ENCODE measurements around the gene GPC5.

GPC5 gene

DNA sequence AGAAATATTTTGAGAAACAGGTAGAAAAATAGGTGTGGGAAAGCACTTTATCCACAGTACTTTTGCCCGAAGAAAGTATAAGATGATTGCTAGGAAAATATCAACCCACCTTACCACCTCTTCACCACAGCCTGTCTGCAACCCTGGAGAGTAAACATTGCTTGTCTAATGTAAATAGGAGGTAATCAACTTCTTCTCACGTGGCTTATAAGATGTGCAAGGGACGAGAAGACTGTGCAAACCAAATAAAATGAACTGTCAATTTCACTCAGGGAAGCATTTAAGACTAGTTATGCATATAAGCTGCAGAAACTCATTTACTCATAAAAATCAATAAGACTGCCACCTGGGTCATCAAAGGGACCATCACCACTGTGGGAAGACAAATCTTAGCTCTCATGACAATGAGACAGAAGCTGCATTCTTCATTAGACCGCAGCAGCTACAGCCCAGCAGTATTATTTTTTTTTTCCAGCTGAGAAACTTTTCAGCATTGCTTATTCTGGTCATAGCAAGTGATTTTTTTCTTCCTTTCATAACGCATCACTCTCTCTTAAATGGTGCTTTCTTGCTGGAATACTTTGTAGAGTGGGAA, 1020.5 kb downstream of the GPC5 start:
- Mint-ChIP-seq H3K4me3 (no peak overlapping the region), H3K4me1 (no peaks in the 10 kb centered on the region), H3K36me3 (no peaks in the 10 kb centered on the region), H3K27me3 (no peaks in the 10 kb centered on the region), H3K27ac (no peak overlapping the region), H3K9me3 (peaks cover 9% of the 10 kb centered on the region in 2 donors)
- DNase-seq (no peak), ATAC-seq (replicated peaks) (no peak)

DNA sequence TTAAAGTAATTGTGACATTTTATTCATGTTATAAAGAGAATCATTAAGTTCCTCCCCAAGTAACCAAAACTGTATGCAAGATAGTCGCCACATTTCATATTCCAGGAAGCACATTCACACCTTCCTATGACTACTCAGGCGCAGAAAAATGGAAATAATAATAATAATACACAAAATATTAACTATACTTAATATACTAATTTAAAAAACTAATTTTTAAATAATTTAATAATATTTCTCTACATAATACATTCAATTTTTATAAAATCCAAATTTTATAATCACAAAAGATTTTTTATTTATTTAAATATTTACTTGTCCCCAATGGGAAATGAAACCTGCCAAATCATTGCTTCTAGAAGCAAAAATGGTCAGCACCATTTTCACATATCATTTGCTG, 1030.8 kb downstream of the GPC5 start:
- Mint-ChIP-seq H3K4me3 (no peak overlapping the region), H3K36me3 (no peaks in the 10 kb centered on the region), H3K27ac (no peak overlapping the region), H3K27me3 (no peaks in the 10 kb centered on the region), H3K9me3 (peaks cover 9 to 13% of the 10 kb centered on the region in 2 donors), H3K4me1 (no peaks in the 10 kb centered on the region)
- ATAC-seq (replicated peaks) (no peak), DNase-seq (no peak)

DNA sequence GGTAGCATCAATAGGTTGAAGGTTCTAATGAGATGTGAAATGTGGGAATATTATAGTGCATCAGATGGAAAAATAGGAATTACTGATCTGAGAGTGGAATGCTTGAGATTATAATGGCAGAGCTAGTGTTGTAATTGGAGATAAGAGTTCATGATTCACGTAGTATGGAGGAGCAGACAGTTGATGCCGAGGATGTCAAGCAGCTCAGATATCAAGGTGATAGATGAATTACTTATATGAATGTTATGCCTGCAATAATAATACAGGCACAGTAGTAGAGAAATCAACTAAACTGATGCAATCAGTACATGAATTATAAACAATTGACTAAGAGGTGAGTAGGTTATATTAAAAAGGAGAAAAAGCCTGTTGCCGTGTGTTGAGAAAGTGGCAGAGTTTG, 1035.0 kb downstream of the GPC5 start:
- Mint-ChIP-seq H3K27me3 (no peaks in the 10 kb centered on the region), H3K4me1 (no peaks in the 10 kb centered on the region), H3K36me3 (no peaks in the 10 kb centered on the region), H3K27ac (no peak overlapping the region), H3K4me3 (no peak overlapping the region), H3K9me3 (peaks cover 4 to 9% of the 10 kb centered on the region in 2 donors)
- ATAC-seq (replicated peaks) (no peak), DNase-seq (no peak)

DNA sequence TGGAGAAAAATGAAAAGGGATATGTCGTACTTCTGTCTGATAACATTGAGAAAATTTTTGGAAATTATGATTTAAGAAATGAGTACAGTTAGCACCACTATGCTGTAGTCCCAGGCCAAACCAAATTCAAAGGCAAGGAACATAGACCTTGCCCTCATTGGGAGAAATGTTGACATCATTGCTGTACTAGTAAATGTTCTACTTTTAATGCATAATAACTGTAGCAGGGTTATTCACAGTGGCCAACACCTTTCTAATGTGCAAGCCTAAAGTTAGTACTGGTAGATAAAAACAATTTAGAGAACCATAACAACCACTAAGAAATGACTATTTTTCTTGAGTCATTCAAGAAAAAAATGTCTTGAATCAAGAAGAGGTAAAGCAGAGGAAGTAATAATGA, 1035.5 kb downstream of the GPC5 start:
- Mint-ChIP-seq H3K27ac (no peak overlapping the region), H3K9me3 (peaks cover 7 to 9% of the 10 kb centered on the region in 2 donors), H3K4me3 (no peak overlapping the region), H3K36me3 (no peaks in the 10 kb centered on the region), H3K27me3 (no peaks in the 10 kb centered on the region), H3K4me1 (no peaks in the 10 kb centered on the region)
- DNase-seq (no peak), ATAC-seq (replicated peaks) (no peak)

DNA sequence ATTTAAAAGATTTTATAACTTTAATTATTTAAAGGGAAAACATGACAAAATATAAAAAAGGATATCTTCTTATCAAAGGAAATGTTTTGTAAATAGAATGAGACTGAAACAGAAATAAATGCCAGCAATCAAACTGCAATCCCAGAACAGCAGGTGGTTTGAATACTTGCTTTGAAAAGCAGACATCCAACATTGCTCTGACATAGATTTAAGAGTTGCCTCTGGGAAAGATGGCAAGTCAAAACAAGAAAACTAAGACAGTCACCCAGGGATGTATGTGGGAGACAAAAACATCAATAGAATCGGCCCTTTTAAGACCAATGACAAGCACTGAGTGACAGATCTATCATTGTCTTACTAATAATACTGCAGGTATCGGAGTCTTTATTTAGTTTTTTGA, 1038.5 kb downstream of the GPC5 start:
- ATAC-seq (replicated peaks), result no peak
- Mint-ChIP-seq H3K36me3 (no peaks in the 10 kb centered on the region), H3K4me3 (no peak overlapping the region), H3K27me3 (no peaks in the 10 kb centered on the region), H3K27ac (no peak overlapping the region), H3K9me3 (peaks cover 6 to 9% of the 10 kb centered on the region in 2 donors), H3K4me1 (no peaks in the 10 kb centered on the region)
- no peak for DNase-seq

DNA sequence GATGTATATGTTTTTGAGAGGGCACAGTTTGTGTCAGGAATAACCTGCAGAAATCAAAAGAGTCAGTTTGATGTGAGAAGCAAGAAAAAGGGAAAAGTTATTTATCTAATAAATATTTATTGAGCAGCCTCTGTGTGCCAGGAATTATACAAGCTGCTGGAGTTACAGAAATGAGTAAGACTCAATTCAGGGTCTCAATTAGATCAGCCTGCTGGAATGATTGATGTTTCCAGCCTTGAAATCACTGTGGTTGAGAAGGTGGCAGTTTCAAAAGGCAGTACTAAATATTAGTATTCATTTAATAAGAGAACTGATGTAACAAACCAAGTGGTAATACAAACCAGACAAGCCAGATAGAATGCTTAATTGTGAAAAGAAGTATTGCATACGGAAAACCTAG, 1045.8 kb downstream of the GPC5 start:
- Mint-ChIP-seq H3K36me3 (no peaks in the 10 kb centered on the region), H3K4me1 (no peaks in the 10 kb centered on the region), H3K4me3 (no peak overlapping the region), H3K27ac (no peak overlapping the region), H3K27me3 (no peaks in the 10 kb centered on the region), H3K9me3 (peaks cover 0 to 5% of the 10 kb centered on the region in 2 donors)
- ATAC-seq (replicated peaks), result no peak
- DNase-seq, result no peak

DNA sequence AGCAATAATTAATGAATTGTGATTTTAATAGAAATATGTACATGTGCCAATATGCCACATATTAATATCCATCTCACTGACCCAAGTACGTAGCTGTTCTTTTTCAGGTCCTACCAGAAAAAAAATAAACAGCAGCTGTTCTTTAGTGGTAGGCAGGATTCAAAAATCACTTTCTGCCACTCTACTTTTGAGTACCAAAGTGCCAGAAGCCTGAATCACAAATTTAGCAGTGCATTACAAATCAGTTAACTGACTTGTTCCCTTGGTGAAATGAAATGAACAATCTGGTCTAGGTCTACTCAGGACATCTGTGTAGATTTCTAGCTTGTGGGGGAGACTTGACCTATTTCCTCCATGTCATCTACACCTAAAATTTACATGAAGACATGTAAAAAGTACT, 1052.6 kb downstream of the GPC5 start:
- H3K36me3 Mint-ChIP-seq, result no peaks in the 10 kb centered on the region
- no peak overlapping the region for H3K27ac Mint-ChIP-seq
- H3K9me3 Mint-ChIP-seq, result peaks cover 3 to 4% of the 10 kb centered on the region in 2 donors
- no peak overlapping the region for H3K4me3 Mint-ChIP-seq
- DNase-seq, result no peak
- no peaks in the 10 kb centered on the region for H3K27me3 Mint-ChIP-seq
- no peak for ATAC-seq (replicated peaks)
- no peaks in the 10 kb centered on the region for H3K4me1 Mint-ChIP-seq

DNA sequence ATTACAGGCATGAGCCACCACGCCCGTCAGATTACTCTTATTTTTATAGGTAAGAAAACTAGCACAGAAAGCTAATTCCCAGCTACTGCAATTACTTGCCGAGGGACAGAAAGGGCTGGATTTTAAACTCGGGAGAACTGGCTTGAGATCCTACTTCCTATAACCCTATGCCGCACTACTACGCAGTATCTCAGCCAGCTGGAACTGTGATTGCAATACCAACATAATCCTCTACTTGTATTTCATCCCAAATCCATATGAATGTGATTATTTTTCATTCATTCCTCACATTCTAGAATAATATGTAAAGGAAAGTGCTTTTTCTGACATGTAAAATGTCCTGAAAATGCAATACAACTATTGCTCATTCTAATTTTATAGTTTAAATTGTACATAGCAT, 1054.4 kb downstream of the GPC5 start:
- Mint-ChIP-seq H3K27ac (no peak overlapping the region), H3K4me3 (no peak overlapping the region), H3K36me3 (no peaks in the 10 kb centered on the region), H3K27me3 (no peaks in the 10 kb centered on the region), H3K9me3 (peaks cover 3 to 4% of the 10 kb centered on the region in 2 donors), H3K4me1 (no peaks in the 10 kb centered on the region)
- DNase-seq (no peak), ATAC-seq (replicated peaks) (no peak)

DNA sequence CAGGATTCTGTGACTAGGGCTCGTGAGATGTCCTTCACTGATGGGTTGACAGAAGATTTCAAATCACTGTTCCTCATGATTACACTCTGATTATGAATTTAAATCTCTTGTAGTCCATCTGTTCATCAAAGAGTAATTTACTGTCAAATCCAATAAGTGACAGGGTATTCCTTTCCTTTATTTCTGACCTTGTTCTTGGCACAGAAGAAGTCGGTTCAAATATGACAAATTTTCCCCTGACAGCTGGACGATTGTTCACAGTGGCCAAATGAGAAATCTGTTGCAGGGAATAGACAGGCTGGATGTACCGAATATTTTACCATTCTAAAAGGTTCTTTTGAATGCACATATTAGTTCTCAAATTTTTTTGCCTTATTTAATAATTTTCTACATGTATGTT, 1060.9 kb downstream of the GPC5 start:
- H3K27me3 Mint-ChIP-seq, result no peaks in the 10 kb centered on the region
- no peaks in the 10 kb centered on the region for H3K4me1 Mint-ChIP-seq
- DNase-seq (no peak), ATAC-seq (replicated peaks) (no peak)
- no peak overlapping the region for H3K4me3 Mint-ChIP-seq
- peaks cover 5% of the 10 kb centered on the region in 2 donors for H3K9me3 Mint-ChIP-seq
- H3K27ac Mint-ChIP-seq, result no peak overlapping the region
- H3K36me3 Mint-ChIP-seq, result no peaks in the 10 kb centered on the region

DNA sequence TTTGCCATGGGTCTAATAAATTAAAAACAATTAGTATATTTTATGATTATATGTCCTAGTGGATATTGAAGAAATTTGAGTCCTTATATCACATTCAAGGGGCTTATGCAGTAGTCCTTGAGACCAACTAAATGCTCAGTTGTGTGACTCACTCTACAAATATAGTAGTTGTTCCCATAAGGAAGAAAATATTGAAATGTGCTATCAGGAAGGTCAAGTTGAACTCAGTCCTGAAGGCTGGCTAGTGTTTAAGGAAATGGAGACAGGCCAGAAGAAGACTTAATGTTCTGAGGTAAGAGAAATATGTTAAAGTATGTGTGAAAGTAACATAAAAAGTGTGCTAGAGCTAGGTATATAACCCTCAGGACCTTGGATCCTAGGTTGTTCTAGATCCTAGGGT, 1062.1 kb downstream of the GPC5 start:
- Mint-ChIP-seq H3K36me3 (no peaks in the 10 kb centered on the region), H3K4me3 (no peak overlapping the region), H3K4me1 (no peaks in the 10 kb centered on the region), H3K9me3 (peaks cover 5% of the 10 kb centered on the region in 2 donors), H3K27me3 (no peaks in the 10 kb centered on the region), H3K27ac (no peak overlapping the region)
- no peak for ATAC-seq (replicated peaks)
- no peak for DNase-seq

DNA sequence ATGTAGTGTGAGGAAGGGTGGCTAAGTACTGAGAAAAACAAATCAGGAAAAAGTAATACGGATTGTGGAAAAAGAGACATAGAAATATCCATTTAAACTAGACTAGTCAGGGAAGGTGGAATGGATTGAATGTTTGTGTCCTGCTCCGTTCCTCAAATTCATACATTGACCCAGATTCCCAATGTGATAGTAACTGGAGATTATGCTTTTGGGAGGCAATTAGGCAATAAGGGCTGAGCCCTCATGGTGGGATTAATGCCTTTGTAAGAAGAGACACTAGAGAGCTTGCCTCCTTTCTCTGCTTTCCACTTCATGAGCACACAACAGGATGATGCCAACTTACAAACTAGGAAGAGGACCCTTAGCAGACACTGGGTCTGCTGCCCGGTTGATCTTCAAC, 1063.0 kb downstream of the GPC5 start:
- DNase-seq, result no peak
- Mint-ChIP-seq H3K27me3 (no peaks in the 10 kb centered on the region), H3K36me3 (no peaks in the 10 kb centered on the region), H3K4me3 (no peak overlapping the region), H3K27ac (no peak overlapping the region), H3K9me3 (peaks cover 5% of the 10 kb centered on the region in 2 donors), H3K4me1 (no peaks in the 10 kb centered on the region)
- no peak for ATAC-seq (replicated peaks)

DNA sequence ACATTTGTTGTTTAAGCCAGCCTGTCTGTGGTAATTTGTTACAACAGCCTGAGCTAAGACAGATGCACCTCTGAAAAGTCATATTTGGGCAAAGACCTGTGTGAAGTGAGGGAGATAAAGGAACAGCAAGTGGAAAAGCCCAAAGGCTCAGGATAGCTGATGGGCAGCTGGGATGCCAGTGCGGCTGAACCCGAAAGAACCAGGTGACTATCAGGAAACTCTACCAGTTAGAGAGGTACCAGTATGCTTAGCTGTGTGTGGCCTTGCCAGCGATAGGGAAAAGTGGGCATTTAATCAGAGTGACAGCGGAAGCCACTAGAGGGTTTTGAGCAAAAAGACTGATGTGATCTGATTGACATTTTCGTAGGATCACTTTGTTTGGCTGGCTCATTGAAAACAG, 1063.4 kb downstream of the GPC5 start:
- H3K36me3 Mint-ChIP-seq, result no peaks in the 10 kb centered on the region
- H3K4me1 Mint-ChIP-seq, result no peaks in the 10 kb centered on the region
- H3K9me3 Mint-ChIP-seq, result peaks cover 5% of the 10 kb centered on the region in 2 donors
- no peak overlapping the region for H3K27ac Mint-ChIP-seq
- no peak overlapping the region for H3K4me3 Mint-ChIP-seq
- ATAC-seq (replicated peaks), result no peak
- H3K27me3 Mint-ChIP-seq, result no peaks in the 10 kb centered on the region
- no peak for DNase-seq

DNA sequence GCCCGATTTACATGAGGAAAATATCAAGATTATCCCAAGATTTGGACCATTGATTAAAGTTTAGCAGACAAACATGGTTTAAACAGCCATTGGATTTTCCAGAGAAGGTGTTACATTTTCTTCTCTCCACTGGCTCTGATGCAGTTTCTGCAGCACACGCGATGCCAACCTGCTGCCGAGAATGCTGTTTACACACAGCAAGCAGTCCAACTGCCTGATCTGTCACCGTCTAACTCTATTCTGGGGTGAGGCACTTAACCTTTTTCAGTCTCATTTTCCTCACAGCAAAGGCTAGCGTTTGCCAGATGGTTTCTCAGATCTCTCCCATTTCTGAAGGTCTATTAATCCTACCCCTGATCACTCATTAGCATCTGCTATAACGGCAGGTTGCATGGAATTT, 1064.7 kb downstream of the GPC5 start:
- no peak for ATAC-seq (replicated peaks)

DNA sequence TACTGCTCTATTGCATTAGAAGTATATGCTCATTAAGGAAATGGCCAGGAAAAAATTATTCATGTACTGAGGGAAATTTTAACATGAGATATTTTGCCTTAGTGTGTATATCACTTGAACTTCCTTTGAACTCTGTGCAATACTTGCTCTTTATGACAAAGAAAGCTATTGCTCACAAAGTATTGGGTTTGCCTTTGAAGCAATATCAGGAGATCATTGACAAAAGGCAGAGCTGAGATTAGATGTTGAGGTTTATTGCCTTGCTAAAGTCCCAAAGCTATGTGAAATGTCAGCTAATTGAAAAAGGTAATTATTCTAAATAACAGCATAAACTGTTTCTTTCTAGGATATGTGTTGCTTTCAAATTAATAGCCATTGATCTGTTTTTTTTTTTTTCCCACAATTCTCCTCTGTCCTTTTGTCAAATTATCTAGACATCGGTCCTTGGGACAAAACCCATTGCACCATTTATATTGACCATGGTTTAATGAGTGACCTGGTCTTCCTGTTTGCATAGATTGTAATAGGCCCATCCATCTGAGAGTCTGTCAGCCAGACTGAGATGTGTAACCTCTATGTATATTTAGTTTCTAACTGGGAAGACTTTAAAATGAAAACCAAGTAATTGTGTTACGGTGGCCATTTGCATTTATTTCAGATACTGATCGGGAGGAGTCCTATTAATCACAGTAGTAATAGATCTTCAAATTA, 1075.5 kb downstream of the GPC5 start:
- Mint-ChIP-seq H3K27ac (no peak overlapping the region), H3K27me3 (no peaks in the 10 kb centered on the region), H3K9me3 (peaks cover 2 to 8% of the 10 kb centered on the region in 2 donors), H3K4me3 (no peak overlapping the region), H3K4me1 (no peaks in the 10 kb centered on the region), H3K36me3 (no peaks in the 10 kb centered on the region)
- ATAC-seq (replicated peaks) (no peak), DNase-seq (no peak)

More for the DNA sequence above, 1064.7 kb downstream of the GPC5 start:
- Mint-ChIP-seq H3K9me3 (peaks cover 5% of the 10 kb centered on the region in 2 donors), H3K27me3 (no peaks in the 10 kb centered on the region), H3K4me3 (no peak overlapping the region), H3K27ac (no peak overlapping the region), H3K36me3 (no peaks in the 10 kb centered on the region), H3K4me1 (no peaks in the 10 kb centered on the region)
- no peak for DNase-seq

DNA sequence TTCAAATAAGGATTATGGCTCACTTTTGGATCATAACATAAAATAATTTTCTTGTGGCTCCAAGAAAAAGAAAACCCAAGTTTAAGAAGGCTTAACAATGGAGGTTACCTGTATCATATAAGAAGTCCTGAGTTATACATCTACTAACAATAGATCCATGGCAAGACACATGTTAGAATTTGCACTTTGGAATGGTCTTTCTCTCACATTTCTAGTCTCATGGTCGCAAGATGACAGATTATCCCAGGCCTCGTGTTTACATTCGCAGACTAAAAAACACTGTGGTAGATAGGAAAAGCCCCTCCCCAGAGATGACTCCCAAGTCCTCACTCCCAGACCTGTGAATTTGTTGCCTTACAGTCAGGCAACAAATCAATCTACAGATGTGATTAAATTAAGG, 1082.0 kb downstream of the GPC5 start:
- DNase-seq (no peak), ATAC-seq (replicated peaks) (no peak)
- Mint-ChIP-seq H3K27me3 (no peaks in the 10 kb centered on the region), H3K36me3 (no peaks in the 10 kb centered on the region), H3K9me3 (peaks cover 8 to 10% of the 10 kb centered on the region in 2 donors), H3K4me1 (no peaks in the 10 kb centered on the region), H3K4me3 (no peak overlapping the region), H3K27ac (no peak overlapping the region)
